Stimulated activated CD4-positive, alpha-beta T cell treated with anti-CD3 and anti-CD28 coated beads, Interleukin-1b, Interleukin-23, amount 100 ng/mL, for 48 hours (primary cell): ENCODE results near the gene CUL9.
A peak's percentile ranks its signal among the peaks of the same experiment; 100 is the strongest.

ENCODE experiments used
- DNase-seq: peaks from one replicate; pipeline ENCODE4 v3.0.0-alpha.2; 2020

CUL9 gene

DNA sequence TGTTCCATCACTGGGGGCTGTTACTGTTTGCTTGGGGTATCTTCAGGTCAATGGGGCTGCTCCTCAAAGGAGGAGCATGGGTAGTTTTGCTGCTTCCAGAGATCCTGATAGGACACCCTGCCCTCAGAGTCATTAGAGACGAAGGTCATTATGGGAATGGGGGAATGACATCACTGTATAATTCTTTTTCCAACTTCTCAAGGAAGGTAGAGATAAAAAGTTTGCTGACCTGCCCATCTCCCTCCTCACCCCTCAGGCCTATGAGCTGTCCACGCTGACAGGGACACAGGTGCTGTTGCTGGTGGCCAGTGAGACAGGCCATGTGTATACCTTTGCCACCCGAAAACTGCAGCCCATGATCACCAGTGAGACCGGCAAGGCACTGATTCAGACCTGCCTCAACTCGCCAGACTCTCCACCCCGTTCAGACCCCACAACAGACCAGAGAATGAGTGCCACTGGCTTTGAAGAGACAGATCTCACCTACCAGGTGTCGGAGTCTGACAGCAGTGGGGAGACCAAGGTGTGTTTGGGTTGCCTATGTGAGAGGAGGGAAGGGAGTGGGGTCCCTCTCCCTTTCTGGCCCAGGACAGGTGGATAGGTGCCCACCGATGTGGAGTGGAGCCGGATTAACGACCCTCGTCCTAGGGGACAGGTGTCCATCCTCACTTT is 8.3 kb upstream of the CUL9 start:
- no peak for DNase-seq

GRCh38 chr6:43174263-43175112 is 7.5 kb upstream of the CUL9 start:
- DNase-seq = peak; percentile 98

GRCh38 chr6:43175676-43176422 is 6.1 kb upstream of the CUL9 start:
- no peak for DNase-seq

DNA sequence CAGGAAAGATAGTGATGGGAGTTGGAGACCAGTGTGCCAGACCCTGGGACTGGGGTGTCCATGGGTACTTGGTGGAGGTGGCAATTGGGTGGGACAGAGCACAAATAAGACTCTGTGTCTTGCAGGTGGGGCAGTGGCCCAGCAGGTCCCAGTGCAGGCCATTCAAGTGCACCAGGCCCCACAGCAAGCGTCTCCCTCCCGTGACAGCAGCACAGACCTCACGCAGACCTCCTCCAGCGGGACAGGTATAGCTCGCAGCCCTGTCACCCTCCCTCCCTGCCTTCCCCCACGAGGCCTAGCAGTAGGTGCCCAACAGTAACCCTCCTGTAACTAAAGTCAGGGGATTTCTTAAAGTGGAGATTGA is 5.6 kb upstream of the CUL9 start:
- DNase-seq = no peak

DNA sequence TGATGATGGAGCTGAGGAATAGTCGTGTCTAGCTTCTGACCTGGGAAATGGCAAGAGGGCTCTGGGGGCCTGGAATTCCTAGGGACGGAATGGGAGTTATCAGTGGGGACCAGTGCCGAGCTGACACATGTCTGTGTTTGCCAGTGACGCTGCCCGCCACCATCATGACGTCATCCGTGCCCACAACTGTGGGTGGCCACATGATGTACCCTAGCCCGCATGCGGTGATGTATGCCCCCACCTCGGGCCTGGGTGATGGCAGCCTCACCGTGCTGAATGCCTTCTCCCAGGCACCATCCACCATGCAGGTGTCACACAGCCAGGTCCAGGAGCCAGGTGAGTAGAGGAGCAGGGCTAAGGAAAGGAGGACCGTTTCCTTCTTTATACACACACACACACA is 3.8 kb upstream of the CUL9 start:
- no peak for DNase-seq

- no peak for DNase-seq
Observed at GRCh38 chr6:43178951-43179830, 2.8 kb upstream of the CUL9 start.

GRCh38 chr6:43180058-43180457 is 1.9 kb upstream of the CUL9 start:
- no peak for DNase-seq

- no peak for DNase-seq
Observed at GRCh38 chr6:43180985-43181384, 1.0 kb upstream of the CUL9 start.

DNA sequence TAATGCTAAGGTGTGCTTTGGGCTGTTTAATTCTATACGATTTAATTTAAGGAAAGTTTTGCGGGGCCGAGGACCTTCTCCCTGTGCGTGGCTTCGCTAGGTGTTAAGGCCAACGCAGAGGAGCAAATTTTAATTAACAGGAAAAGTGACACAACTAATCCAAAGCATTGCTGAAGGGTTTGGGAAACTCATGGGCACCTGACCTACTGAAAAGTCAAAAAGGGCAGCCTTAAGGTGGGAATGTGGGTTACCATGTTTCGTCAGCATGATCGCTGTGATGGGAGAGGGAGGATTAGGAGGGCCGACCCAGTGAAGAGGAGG is 415 bp upstream of the CUL9 start:
- no peak for DNase-seq

DNA sequence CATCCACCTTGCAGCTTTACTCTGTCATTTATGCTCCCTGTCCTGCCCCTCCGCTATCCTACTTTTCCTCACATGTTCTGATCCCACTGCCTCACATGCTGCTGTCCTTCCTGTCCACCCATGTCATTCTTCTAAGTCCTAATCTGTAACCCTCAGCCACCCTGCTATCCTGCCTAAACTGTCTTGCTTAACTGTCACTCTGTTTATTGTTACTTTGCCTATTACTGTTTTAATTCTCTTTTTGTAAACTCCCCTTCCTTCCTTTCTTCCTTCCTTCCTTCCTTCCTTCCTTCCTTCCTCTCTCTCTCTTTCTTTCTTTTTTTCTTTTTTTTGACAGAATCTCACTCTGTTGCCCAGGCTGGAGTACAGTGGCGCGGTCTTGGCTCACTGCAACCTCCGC is 1.4 kb downstream of the CUL9 start:
- no peak for DNase-seq

GRCh38 chr6:43184268-43184985 is 2.4 kb downstream of the CUL9 start:
- DNase-seq = no peak

DNA sequence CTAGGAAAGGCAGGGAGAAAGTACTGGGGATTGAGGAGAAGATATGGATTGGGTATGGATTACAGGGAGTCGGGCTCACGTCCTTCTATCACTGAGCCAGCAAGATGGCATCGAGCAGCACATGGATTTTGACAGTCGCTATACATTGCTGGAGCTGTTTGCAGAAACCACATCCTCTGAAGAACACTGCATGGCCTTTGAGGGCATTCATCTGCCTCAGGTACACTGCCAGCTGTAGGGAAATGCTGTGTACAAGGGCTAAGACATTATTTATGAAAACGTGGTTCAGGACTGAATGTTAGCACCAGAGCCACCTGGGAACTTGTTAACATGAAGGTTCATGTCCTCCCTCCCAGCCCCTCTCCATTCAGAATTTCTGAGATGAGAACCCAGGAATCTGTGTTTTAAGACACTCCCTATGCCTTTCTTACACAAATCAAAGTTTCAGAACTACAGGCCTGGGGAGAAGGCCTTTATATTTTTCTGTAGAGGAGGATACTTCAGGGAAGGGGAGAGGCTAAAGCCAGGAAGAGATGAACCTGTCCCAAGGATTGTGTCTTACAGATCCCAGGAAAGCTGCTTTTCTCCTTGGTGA is 3.5 kb downstream of the CUL9 start:
- DNase-seq = no peak

GRCh38 chr6:43186019-43186418 is 4.0 kb downstream of the CUL9 start:
- DNase-seq = no peak

DNA sequence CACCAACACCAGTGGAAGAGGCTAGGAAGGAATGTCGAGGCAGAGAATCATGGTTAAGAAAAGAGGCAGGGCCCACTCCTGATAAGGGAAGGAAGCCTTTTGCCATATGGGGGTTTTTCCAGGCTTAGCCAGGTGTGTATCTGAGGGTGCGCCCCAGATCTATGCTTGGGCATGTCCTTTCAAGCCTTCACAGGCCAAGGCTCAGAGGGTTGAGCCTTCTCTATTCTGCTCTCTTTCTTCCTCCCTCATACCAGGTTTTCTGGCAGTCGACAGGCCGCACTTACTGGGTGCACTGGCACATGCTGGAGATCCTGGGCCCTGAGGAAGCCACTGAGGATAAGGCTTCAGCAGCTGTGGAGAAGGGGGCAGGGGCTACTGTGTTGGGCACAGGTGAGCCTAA is 4.7 kb downstream of the CUL9 start:
- no peak for DNase-seq

DNA sequence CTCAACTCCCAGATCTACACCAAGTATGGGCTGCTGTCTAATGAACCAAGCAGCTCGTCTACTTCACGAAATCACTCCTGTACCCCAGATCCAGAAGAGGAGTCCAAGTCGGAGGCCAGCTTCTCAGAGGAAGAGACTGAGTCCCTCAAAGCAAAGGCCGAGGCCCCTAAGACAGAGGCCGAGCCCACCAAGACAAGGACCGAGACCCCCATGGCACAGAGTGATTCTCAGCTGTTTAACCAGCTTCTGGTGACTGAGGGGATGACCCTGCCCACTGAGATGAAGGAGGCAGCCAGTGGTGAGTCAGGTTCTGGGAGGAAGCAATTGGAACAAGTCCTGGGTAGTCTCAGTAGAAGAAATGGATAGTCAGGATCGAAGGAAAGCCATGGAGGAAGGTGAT is 5.8 kb downstream of the CUL9 start:
- no peak for DNase-seq

DNA sequence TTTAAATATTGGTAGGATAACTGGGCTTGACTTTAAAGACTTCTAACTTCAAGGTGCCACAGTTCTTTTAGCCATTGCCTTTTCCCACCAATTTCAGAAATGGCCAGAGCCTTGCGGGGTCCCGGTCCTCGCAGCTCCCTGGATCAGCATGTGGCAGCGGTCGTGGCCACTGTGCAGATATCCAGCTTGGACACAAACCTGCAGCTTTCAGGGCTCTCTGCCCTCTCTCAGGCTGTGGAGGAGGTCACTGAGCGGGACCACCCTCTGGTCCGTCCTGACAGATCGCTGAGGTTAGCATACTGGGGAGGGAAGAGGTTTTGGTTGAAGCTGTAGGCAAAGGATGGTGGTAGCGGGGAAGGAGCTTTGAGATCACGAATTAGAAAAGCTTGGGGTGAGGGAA is 6.4 kb downstream of the CUL9 start:
- no peak for DNase-seq

- DNase-seq = no peak
Observed at GRCh38 chr6:43189776-43190304, 7.8 kb downstream of the CUL9 start.

- DNase-seq = no peak
Observed at GRCh38 chr6:43192911-43193310, 10.9 kb downstream of the CUL9 start.

DNA sequence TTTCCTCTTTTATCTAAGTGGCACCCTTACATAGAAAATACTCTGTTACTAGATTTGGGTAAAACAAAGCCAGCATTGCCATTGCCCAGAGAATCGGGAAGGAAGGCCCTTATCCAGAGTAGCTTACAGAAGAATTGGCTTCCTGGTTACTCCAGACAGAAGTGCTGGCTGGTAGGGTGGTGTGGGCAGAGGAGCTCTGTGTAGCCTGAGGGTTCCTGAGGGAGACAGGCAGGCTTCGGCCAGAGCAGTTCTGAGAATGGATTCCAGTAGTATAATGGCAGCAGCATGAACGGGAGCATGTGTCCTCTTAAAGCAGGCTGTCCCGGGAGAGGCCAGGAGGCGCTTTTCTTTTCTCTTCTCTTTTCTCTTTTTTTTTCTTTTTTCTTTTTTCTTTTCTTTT is 11.9 kb downstream of the CUL9 start:
- no peak for DNase-seq

GRCh38 chr6:43196337-43196736 is 14.3 kb downstream of the CUL9 start:
- no peak for DNase-seq

GRCh38 chr6:43199912-43200311 is 17.9 kb downstream of the CUL9 start:
- DNase-seq = no peak

GRCh38 chr6:43200541-43200940 is 18.5 kb downstream of the CUL9 start:
- DNase-seq = no peak
